ENCODE measurements around the gene MAOA.
"Not testable (repeated sequence)": the region's sequence is repeated elsewhere in the genome, so short reads cannot be mapped to it uniquely, and the experiment has no call there.

The MAOA gene

DNA sequence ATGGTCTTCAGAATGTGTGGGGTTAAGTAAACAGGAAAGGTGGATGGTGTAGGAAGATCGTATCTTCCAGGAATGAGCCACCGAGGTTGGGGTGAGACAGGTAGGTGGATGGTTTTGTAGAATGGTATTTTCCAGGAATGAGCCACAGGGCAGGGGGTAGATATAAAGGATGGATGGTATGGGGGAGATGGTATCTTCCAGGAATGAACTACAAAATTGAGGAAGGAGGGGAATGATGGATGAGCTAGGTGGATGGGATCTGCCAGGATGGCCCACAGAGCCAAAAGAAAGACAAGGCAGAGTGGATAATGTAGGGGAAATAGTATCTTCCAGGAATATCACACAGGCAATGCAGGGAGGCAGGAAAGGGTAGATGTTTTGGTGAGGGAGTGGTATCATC lies 60.0 kb downstream of the MAOA start:
- DNase-seq (ENCODE audit: low read depth in 1 of 2, low spot score in 1 of 2), result no peak

DNA sequence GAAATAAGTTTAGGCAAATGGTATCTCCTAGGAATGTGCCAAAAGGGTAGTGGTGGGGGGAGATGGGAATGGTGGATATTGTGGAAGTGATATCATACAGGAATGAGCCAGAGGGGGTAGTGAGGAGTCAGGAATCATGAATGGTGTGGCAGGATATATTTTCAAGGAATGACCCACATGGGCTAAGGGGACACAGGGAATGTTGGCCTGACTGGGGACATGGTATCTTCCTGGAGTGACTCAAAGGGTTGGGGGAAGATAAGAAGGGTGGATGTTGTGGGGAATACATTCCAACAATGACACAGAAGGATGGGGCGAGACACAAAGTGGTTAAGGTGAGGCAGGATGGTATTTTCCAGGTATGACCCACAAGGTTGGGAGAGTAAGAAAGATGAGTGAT lies 60.6 kb downstream of the MAOA start:
- no peak for DNase-seq (ENCODE audit: low read depth in 1 of 2, low spot score in 1 of 2)

DNA sequence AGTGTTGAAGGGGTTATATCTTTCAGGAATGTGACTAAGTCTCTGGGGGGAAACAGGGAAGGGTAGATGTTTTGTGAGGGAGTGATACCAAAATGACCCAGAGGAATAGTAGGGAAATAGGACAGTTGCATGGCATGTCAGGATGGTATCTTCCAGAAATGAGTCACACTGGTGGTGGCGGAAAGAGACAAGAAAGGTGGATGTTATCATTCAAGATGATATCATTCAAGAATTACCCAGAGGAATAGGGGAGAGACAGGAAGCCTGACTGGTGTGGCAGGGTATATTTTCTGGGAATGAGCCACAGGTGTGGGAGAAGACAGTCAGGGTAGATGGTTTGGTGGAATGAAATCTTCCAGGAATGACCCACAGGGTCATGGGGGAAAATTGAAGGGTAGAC lies 61.1 kb downstream of the MAOA start:
- DNase-seq (ENCODE audit: low read depth in 1 of 2, low spot score in 1 of 2), result no peak

- no peak for DNase-seq (ENCODE audit: low read depth in 1 of 2, low spot score in 1 of 2)
Observed at GRCh38 chrX:43718081-43718480, 62.0 kb downstream of the MAOA start.

DNA sequence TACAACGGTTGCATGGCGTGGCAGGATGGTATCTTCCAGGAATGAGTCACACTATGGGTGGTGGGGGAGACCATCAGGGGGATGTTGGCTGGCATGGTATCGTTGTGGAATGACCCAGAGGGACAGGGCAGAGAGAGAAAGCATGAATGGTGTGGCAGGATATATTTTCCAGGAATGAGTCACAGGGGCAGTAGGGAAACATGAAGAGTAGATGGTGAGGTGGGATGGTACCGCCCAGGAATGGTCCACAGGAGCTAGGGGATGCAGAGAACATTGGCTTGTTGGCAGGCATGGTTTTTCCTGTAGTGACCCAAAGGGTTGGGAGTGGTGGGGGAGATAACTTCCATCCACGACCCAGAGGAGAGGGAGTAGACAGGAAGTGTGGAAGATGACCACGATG lies 62.4 kb downstream of the MAOA start:
- no peak for DNase-seq (ENCODE audit: low read depth in 1 of 2, low spot score in 1 of 2)

- no peak for DNase-seq (ENCODE audit: low read depth in 1 of 2, low spot score in 1 of 2)
Observed at GRCh38 chrX:43718956-43719355, 62.9 kb downstream of the MAOA start.

DNA sequence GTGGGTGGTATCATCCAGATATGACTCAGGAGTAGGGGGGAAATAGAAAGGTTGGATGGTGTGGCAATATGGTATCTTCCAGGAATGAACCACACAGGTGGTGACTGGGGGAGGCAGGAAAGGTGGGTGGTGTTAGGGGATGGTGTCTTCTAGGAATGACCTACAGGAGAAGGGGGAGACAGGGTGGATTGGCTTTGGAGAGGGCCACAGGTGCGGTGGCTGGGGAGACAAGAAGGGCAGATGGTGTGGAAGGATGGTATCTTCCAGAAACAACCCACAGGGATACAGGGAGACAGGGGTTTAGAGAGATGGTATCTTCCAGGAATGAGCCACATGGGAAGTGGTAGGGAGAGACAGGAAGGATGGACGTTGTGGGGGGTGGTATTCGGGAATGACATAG lies 64.0 kb downstream of the MAOA start:
- no peak for DNase-seq (ENCODE audit: low read depth in 1 of 2, low spot score in 1 of 2)

GRCh38 chrX:43720961-43721360 lies 64.9 kb downstream of the MAOA start:
- no peak for DNase-seq (ENCODE audit: low read depth in 1 of 2, low spot score in 1 of 2)

- not testable (repeated sequence) for DNase-seq (ENCODE audit: low read depth in 1 of 2, low spot score in 1 of 2)
Observed at GRCh38 chrX:43725227-43725626, 69.1 kb downstream of the MAOA start.

GRCh38 chrX:43727254-43727653 lies 71.2 kb downstream of the MAOA start:
- not testable (repeated sequence) for DNase-seq (ENCODE audit: low read depth in 1 of 2, low spot score in 1 of 2)

- DNase-seq (ENCODE audit: low read depth in 1 of 2, low spot score in 1 of 2), result no peak
Observed at GRCh38 chrX:43728002-43728401, 71.9 kb downstream of the MAOA start.

DNA sequence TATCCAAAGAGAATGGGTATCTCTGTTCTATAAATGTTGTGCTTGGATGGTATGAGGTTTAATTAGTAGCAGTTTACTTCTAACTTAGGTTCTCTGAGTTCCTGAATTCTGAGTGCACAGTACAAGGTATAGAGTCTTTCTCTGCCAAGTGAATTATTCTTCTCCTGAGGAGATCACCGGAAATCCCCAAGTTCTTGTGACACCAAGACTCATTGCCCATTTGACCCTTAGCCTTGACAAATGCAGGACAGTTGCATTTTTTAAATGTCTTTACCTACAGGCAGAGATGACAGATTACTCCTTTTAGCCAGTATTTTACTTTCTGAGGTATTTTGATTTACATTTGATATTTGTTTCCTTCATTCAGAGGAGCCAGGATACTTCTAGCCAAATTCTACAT lies 72.9 kb downstream of the MAOA start:
- no peak for DNase-seq (ENCODE audit: low read depth in 1 of 2, low spot score in 1 of 2)

DNA sequence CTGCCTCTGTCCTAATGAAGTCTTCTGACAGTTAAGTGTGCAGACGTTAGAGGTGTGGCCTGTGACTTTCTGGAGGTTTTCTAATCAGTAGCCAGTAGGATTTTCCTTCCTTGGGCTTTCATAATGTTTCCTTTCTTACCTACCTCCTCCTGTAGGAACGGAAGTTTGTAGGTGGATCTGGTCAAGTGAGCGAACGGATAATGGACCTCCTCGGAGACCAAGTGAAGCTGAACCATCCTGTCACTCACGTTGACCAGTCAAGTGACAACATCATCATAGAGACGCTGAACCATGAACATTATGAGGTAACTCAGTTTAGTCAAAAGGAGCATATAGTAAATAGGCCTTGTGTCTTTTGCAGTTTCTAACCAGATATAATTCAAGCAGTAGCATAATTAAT lies 75.0 kb downstream of the MAOA start:
- DNase-seq (ENCODE audit: low read depth in 1 of 2, low spot score in 1 of 2), result no peak

GRCh38 chrX:43733699-43734098 lies 77.6 kb downstream of the MAOA start:
- no peak for DNase-seq (ENCODE audit: low read depth in 1 of 2, low spot score in 1 of 2)

DNA sequence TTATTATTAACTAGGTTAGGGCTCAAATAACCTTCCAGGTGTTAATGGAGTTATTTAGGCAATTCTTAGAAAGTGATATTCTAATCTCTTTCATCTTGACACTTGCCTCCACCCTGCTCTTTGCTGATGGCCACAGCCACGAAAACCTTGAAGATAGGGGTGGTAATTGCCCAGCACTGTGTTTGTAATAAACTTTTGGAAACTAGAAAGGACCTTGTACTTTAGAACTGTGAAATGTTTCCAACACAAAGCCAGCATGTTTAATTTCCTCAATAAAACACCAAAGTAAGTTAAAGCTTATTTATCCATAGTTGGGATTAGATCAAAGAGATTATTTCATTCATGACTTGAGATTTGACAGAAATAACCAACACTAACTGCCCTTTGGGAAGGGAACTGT lies 78.3 kb downstream of the MAOA start:
- no peak for DNase-seq (ENCODE audit: low read depth in 1 of 2, low spot score in 1 of 2)

DNA sequence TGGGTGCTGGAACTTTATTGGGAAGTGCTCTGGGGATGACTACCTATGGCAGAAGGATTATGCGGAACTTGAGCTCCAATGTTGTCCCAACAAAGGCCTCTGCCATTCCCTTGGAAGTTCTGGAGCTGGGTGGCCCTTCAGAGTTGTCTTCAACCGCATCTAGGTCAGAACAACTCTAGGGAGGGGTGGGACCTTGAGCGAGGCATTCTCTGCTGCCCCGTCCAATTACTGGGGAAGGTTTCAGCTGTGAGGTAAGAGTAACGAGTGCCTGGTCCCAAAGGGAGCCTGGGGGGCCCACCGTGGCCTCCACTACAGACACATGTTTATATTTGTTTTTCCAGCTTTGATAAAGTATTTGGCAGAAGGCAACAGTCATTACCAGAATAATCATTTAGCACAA lies 79.4 kb downstream of the MAOA start:
- DNase-seq (ENCODE audit: low read depth in 1 of 2, low spot score in 1 of 2), result no peak

DNA sequence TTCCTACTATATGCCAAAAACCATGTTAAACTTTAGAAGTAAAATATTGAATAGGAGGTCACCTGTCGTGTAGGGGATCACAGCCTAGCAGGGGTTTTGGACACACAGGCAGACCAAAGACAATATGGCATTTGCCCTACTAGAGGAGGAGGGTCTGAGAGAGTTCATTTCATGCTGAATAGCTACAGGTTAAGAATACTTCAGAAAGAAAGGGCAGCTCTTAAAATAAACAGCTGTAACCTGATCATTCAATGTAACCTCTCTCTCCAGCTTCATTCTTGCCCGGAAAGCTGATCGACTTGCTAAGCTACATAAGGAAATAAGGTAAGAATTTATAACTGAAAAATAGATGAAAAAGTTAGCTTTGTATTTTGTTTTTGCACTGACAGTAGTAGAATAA lies 79.9 kb downstream of the MAOA start:
- no peak for DNase-seq (ENCODE audit: low read depth in 1 of 2, low spot score in 1 of 2)

- DNase-seq (ENCODE audit: low read depth in 1 of 2, low spot score in 1 of 2), result no peak
Observed at GRCh38 chrX:43741843-43742573, 85.9 kb downstream of the MAOA start.

DNA sequence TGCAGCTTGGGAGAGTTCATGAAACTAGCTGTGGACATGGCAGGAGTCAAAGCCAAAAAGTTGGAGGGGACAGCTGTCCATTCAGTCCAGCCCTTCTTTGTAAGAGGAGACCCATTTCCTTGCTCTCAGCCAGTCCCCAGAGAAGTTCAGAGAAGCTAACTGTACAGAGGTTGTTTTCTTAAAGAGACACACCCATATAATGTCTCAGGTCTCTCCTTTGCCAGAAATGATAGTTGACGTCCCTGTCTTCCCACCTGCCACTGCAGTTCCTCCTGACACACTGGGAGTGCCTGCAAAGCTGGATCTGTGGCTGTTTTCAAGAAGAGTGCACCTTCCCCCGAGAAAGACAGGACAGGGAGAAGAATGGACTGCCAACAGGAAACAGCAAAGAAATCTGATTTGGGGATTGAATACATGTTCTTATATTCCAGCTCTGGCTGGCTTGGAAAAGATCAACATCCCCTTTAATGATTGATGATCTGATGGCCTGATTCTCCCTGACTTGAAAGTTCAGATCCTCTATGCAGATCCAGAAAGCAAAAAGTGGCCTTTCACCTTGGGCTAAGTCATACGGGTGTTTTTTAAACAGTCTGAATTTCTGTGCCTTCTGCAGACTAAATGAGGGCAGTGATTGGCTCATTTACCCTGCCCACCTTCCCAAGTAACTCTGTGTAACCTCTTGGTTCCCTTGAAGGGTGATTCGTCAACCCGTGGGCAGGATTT lies 87.2 kb downstream of the MAOA start:
- DNase-seq (ENCODE audit: low read depth in 1 of 2, low spot score in 1 of 2), result no peak

GRCh38 chrX:43744284-43744683 lies 88.2 kb downstream of the MAOA start:
- DNase-seq (ENCODE audit: low read depth in 1 of 2, low spot score in 1 of 2), result no peak

DNA sequence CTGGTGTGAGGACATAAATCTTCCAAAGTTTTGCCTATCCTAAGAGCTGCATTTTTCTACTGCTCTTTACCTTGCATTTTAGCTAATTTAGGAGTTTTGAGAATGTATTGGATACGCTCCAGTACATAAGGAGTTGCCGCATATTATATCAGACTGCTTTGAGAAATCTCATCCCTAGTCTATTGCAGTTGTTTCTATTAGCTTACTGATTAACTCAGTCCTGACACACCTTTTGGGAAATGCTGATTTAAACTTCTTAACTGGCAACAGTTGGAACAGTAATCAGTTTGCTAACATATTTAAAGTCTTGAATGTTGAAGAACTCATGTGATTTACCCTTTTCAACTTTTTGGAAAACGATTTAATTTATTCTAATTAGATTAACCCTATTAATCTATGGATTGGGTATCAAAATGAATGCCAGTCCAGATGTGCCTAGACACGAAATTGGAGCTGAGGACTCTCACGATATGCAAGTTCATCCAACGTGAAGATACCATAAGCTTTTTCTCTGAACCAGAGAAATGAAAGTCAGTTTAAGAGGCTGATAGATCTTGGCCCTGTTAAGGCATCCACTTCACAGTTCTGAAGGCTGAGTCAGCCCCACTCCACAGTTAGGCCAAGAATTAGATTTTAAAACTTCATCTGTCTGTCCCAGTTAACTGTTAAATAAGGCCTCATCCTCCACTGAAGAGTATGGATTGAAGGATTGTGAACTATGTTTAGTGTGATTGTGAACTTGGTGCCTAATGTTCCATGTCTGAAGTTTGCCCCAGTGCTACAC lies 90.0 kb downstream of the MAOA start:
- DNase-seq (ENCODE audit: low read depth in 1 of 2, low spot score in 1 of 2), result no peak

- DNase-seq (ENCODE audit: low read depth in 1 of 2, low spot score in 1 of 2), result no peak
Observed at GRCh38 chrX:43747476-43747875, 91.4 kb downstream of the MAOA start.

Data from stimulated activated CD4-positive, alpha-beta T cell treated with anti-CD3 and anti-CD28 coated beads, Interleukin-15, amount 100 ng/mL, for 1 hour (primary cell).